Measurements from ENCODE around the gene HIF1AN. TPM values are rescaled to one million over a fixed set of nuclear protein-coding genes. Genes with fewer than 3 reads are reported as not detected.

The HIF1AN gene
- total and polyA plus RNA-seq, 11 donors: 8.2 to 61.8 (median 46.4) TPM

DNA sequence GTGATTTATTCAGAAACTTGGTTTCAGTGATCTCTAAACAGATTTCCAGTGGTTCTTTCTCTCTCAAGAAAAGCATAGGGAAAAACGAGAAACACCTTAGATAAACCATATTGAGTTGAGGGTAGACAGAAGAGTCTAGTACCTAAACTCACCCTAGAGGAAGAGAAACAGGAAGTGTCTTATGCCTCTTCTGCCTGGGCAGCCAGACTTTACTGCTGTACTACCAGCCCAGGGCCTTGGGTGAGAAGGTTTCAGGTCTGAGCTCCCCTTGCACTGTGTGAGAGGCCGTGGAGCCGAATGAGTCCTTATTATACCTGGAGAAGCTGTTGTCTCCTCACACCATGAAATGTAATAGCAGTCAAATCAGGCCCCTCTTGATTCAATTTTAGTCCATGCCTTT is 18.2 kb downstream of the HIF1AN start:
- Histone ChIP-seq H3K27me3 (no peaks in the 10 kb centered on the region), H3K9me3 (no peaks in the 10 kb centered on the region), H3K4me1 (peaks cover 0 to 5% (median 0%) of the 10 kb centered on the region in 12 donors), H3K27ac (no peak overlapping the region), H3K36me3 (peaks cover 0 to 64% (median 22%) of the 10 kb centered on the region in 9 donors), H3K4me3 (no peak overlapping the region)
- DNase-seq: no peak
- no peak for ATAC-seq
- TF ChIP-seq, protein P1, sequence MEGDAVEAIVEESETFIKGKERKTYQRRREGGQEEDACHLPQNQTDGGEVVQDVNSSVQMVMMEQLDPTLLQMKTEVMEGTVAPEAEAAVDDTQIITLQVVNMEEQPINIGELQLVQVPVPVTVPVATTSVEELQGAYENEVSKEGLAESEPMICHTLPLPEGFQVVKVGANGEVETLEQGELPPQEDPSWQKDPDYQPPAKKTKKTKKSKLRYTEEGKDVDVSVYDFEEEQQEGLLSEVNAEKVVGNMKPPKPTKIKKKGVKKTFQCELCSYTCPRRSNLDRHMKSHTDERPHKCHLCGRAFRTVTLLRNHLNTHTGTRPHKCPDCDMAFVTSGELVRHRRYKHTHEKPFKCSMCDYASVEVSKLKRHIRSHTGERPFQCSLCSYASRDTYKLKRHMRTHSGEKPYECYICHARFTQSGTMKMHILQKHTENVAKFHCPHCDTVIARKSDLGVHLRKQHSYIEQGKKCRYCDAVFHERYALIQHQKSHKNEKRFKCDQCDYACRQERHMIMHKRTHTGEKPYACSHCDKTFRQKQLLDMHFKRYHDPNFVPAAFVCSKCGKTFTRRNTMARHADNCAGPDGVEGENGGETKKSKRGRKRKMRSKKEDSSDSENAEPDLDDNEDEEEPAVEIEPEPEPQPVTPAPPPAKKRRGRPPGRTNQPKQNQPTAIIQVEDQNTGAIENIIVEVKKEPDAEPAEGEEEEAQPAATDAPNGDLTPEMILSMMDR (IDR thresholded peaks at IDR 0.05): no peak
- no peak for TF ChIP-seq POLR2A (IDR thresholded peaks at IDR 0.05)
- WGBS, 4 donors: 94 to 96% (median 96%) methylated on average over 3 of the region's 3 CpGs
- intact Hi-C loops (cut with DNase I): no loop called here

- ATAC-seq (no peak), DNase-seq (no peak)
- no peaks in the 10 kb centered on the region for H3K9me3 ChIP-seq
- H3K27me3 ChIP-seq: no peaks in the 10 kb centered on the region
- 92 to 96% (median 93%) methylated on average over 2 of the region's 2 CpGs for WGBS, 4 donors
- TF ChIP-seq, protein P1 (IDR thresholded peaks at IDR 0.05): no peak
- TF ChIP-seq POLR2A (IDR thresholded peaks at IDR 0.05): no peak
- H3K27ac ChIP-seq: no peak overlapping the region
- H3K4me1 ChIP-seq: peaks cover 0 to 5% (median 0%) of the 10 kb centered on the region in 12 donors
- intact Hi-C loops (cut with DNase I): no loop called here
- H3K36me3 ChIP-seq: peaks cover 0 to 54% (median 13%) of the 10 kb centered on the region in 9 donors
- no peak overlapping the region for H3K4me3 ChIP-seq
Observed at GRCh38 chr10:100554902-100555301, 19.2 kb downstream of the HIF1AN start.

- TF ChIP-seq POLR2A (IDR thresholded peaks at IDR 0.05): no peak
- TF ChIP-seq, protein P1 (IDR thresholded peaks at IDR 0.05): no peak
- Histone ChIP-seq H3K9me3 (no peaks in the 10 kb centered on the region), H3K27ac (no peak overlapping the region), H3K27me3 (peaks cover 4 to 39% (median 29%) of the 10 kb centered on the region in 9 donors), H3K36me3 (peaks cover 0 to 27% (median under 1%) of the 10 kb centered on the region in 9 donors), H3K4me1 (peaks cover 0 to 15% (median 10%) of the 10 kb centered on the region in 12 donors), H3K4me3 (no peak overlapping the region)
- ATAC-seq (no peak), DNase-seq (no peak)
- intact Hi-C loops (cut with DNase I): loop anchor here in 8 of 10 donors (5.0 to 10.0 kb wide), 5 partner anchors 185 to 452 kb away; partner anchors contain the start of gene PAX2 (in 4 of the 8)
- WGBS, 4 donors: 95 to 100% (median 100%) methylated on average over 1 of the region's 1 CpG
Observed at GRCh38 chr10:100560248-100560647, 24.5 kb downstream of the HIF1AN start.

- 80 to 91% (median 84%) methylated on average over 2 of the region's 2 CpGs for WGBS, 4 donors
Observed at GRCh38 chr10:100561005-100561404, 25.3 kb downstream of the HIF1AN start.

More at GRCh38 chr10:100561005-100561404, 25.3 kb downstream of the HIF1AN start:
- ATAC-seq: no peak
- Histone ChIP-seq H3K27ac (no peak overlapping the region), H3K9me3 (no peaks in the 10 kb centered on the region), H3K4me1 (peaks cover 0 to 15% (median 10%) of the 10 kb centered on the region in 12 donors), H3K4me3 (no peak overlapping the region), H3K36me3 (peaks cover 0 to 19% (median 0%) of the 10 kb centered on the region in 9 donors), H3K27me3 (peaks cover 4 to 47% (median 36%) of the 10 kb centered on the region in 9 donors)
- no peak for DNase-seq
- intact Hi-C loops (cut with DNase I): loop anchor here in 8 of 10 donors (5.0 to 10.0 kb wide), 5 partner anchors 184 to 451 kb away; partner anchors contain the start of gene PAX2 (in 4 of the 8)
- TF ChIP-seq POLR2A (IDR thresholded peaks at IDR 0.05): no peak
- TF ChIP-seq, protein P1 (IDR thresholded peaks at IDR 0.05): no peak
